Measurements from ENCODE around the gene COL28A1.

The COL28A1 gene

GRCh38 chr7:7557252-7557651 lies 21.6 kb upstream of the COL28A1 start:
- H3K79me2 ChIP-seq (ENCODE audit: insufficient read depth, low read length), result no peaks in the 10 kb centered on the region
- no peak overlapping the region for H3K4me2 ChIP-seq (ENCODE audit: insufficient read depth, low read length)
- peaks cover 3% of the 10 kb centered on the region for H3K9me3 ChIP-seq (ENCODE audit: insufficient read depth, low read length, severe bottlenecking)
- no peak overlapping the region for H3K9ac ChIP-seq (ENCODE audit: low read depth, low read length)
- ATAC-seq (ENCODE audit: insufficient read depth, low read depth), result no peak
- no peak overlapping the region for H2AFZ ChIP-seq (ENCODE audit: low read depth, low read length)
- H3K27ac ChIP-seq (ENCODE audit: low read length), result no peak overlapping the region
- H4K20me1 ChIP-seq (ENCODE audit: insufficient read depth, low read length), result no peaks in the 10 kb centered on the region
- TF ChIP-seq CTCF (IDR thresholded peaks at IDR 0.05; ENCODE audit: borderline replicate concordance, extremely low read depth, low read length, poor library complexity, severe bottlenecking) (no peak), EZH2 (IDR thresholded peaks at IDR 0.05; ENCODE audit: borderline replicate concordance, low read depth, low read length, severe bottlenecking) (no peak)
- no peaks in the 10 kb centered on the region for H3K4me1 ChIP-seq (ENCODE audit: insufficient read depth, low read length)
- no peak for DNase-seq
- no peak overlapping the region for H3K4me3 ChIP-seq (ENCODE audit: low read depth in 1 of 2, low read length in 2 of 2)
- no peaks in the 10 kb centered on the region for H3K27me3 ChIP-seq (ENCODE audit: insufficient read depth, low read length, poor library complexity)
- no peaks in the 10 kb centered on the region for H3K36me3 ChIP-seq (ENCODE audit: insufficient read depth, low read length)

- no peak overlapping the region for H3K4me2 ChIP-seq (ENCODE audit: insufficient read depth, low read length)
- no peak overlapping the region for H2AFZ ChIP-seq (ENCODE audit: low read depth, low read length)
- H3K79me2 ChIP-seq (ENCODE audit: insufficient read depth, low read length), result no peaks in the 10 kb centered on the region
- H3K27me3 ChIP-seq (ENCODE audit: insufficient read depth, low read length, poor library complexity), result no peaks in the 10 kb centered on the region
- no peaks in the 10 kb centered on the region for H3K4me1 ChIP-seq (ENCODE audit: insufficient read depth, low read length)
- peaks cover 3% of the 10 kb centered on the region for H3K9me3 ChIP-seq (ENCODE audit: insufficient read depth, low read length, severe bottlenecking)
- H4K20me1 ChIP-seq (ENCODE audit: insufficient read depth, low read length), result no peaks in the 10 kb centered on the region
- H3K36me3 ChIP-seq (ENCODE audit: insufficient read depth, low read length), result no peaks in the 10 kb centered on the region
- TF ChIP-seq CTCF (IDR thresholded peaks at IDR 0.05; ENCODE audit: borderline replicate concordance, extremely low read depth, low read length, poor library complexity, severe bottlenecking) (no peak), EZH2 (IDR thresholded peaks at IDR 0.05; ENCODE audit: borderline replicate concordance, low read depth, low read length, severe bottlenecking) (no peak)
- H3K4me3 ChIP-seq (ENCODE audit: low read depth in 1 of 2, low read length in 2 of 2), result no peak overlapping the region
- no peak overlapping the region for H3K9ac ChIP-seq (ENCODE audit: low read depth, low read length)
- no peak overlapping the region for H3K27ac ChIP-seq (ENCODE audit: low read length)
- no peak for ATAC-seq (ENCODE audit: insufficient read depth, low read depth)
- DNase-seq, result no peak
Observed at GRCh38 chr7:7556852-7557251, 21.2 kb upstream of the COL28A1 start.

GRCh38 chr7:7554649-7555575 lies 19.2 kb upstream of the COL28A1 start:
- Histone ChIP-seq H3K9ac (ENCODE audit: low read depth, low read length) (no peak overlapping the region), H2AFZ (ENCODE audit: low read depth, low read length) (no peak overlapping the region), H3K4me3 (ENCODE audit: low read depth in 1 of 2, low read length in 2 of 2) (no peak overlapping the region), H3K79me2 (ENCODE audit: insufficient read depth, low read length) (no peaks in the 10 kb centered on the region), H3K4me2 (ENCODE audit: insufficient read depth, low read length) (no peak overlapping the region), H3K27me3 (ENCODE audit: insufficient read depth, low read length, poor library complexity) (no peaks in the 10 kb centered on the region), H3K9me3 (ENCODE audit: insufficient read depth, low read length, severe bottlenecking) (peaks cover 3% of the 10 kb centered on the region), H3K27ac (ENCODE audit: low read length) (no peak overlapping the region), H3K4me1 (ENCODE audit: insufficient read depth, low read length) (no peaks in the 10 kb centered on the region), H4K20me1 (ENCODE audit: insufficient read depth, low read length) (no peaks in the 10 kb centered on the region), H3K36me3 (ENCODE audit: insufficient read depth, low read length) (no peaks in the 10 kb centered on the region)
- no peak for ATAC-seq (ENCODE audit: insufficient read depth, low read depth)
- TF ChIP-seq EZH2 (IDR thresholded peaks at IDR 0.05; ENCODE audit: borderline replicate concordance, low read depth, low read length, severe bottlenecking) (no peak), CTCF (IDR thresholded peaks at IDR 0.05; ENCODE audit: borderline replicate concordance, extremely low read depth, low read length, poor library complexity, severe bottlenecking) (no peak)
- no peak for DNase-seq
